ENCODE data around the gene FRY.

The FRY gene

GRCh38 chr13:32017474-32017873 is 14.1 kb upstream of the FRY start:
- DNase-seq = no peak

GRCh38 chr13:32019612-32020233 is 11.9 kb upstream of the FRY start:
- DNase-seq = peak; percentile 51

- DNase-seq = no peak
Measured at GRCh38 chr13:32021785-32022184, 9.8 kb upstream of the FRY start.

GRCh38 chr13:32022311-32022710 is 9.3 kb upstream of the FRY start:
- DNase-seq = no peak

GRCh38 chr13:32023096-32023495 is 8.5 kb upstream of the FRY start:
- DNase-seq = no peak

- no peak for DNase-seq
Measured at GRCh38 chr13:32023698-32024097, 7.9 kb upstream of the FRY start.

- no peak for DNase-seq
Measured at GRCh38 chr13:32024750-32025149, 6.8 kb upstream of the FRY start.

GRCh38 chr13:32025730-32026129 is 5.8 kb upstream of the FRY start:
- DNase-seq = no peak

GRCh38 chr13:32026623-32027022 is 5.0 kb upstream of the FRY start:
- no peak for DNase-seq

- no peak for DNase-seq
Measured at GRCh38 chr13:32028711-32029110, 2.9 kb upstream of the FRY start.

- DNase-seq = no peak
Measured at GRCh38 chr13:32029684-32030083, 1.9 kb upstream of the FRY start.

- no peak for DNase-seq
Measured at GRCh38 chr13:32031815-32032370, 319 bp downstream of the FRY start.

- DNase-seq = no peak
Measured at GRCh38 chr13:32032759-32033158, 1.2 kb downstream of the FRY start.

GRCh38 chr13:32033744-32034143 is 2.2 kb downstream of the FRY start:
- DNase-seq = no peak

GRCh38 chr13:32035716-32036115 is 4.1 kb downstream of the FRY start:
- no peak for DNase-seq

GRCh38 chr13:32036126-32036695 is 4.6 kb downstream of the FRY start:
- no peak for DNase-seq

GRCh38 chr13:32036757-32037156 is 5.2 kb downstream of the FRY start:
- no peak for DNase-seq

- DNase-seq = no peak
Measured at GRCh38 chr13:32037471-32037870, 5.9 kb downstream of the FRY start.

GRCh38 chr13:32038343-32038742 is 6.8 kb downstream of the FRY start:
- no peak for DNase-seq

- DNase-seq = no peak
Measured at GRCh38 chr13:32039056-32039455, 7.5 kb downstream of the FRY start.

GRCh38 chr13:32039528-32039927 is 8.0 kb downstream of the FRY start:
- DNase-seq = no peak

GRCh38 chr13:32040052-32040642 is 8.6 kb downstream of the FRY start:
- DNase-seq = no peak

- DNase-seq = no peak
Measured at GRCh38 chr13:32040689-32041088, 9.1 kb downstream of the FRY start.

- DNase-seq = no peak
Measured at GRCh38 chr13:32041429-32041828, 9.9 kb downstream of the FRY start.

GRCh38 chr13:32042551-32042950 is 11.0 kb downstream of the FRY start:
- DNase-seq = no peak
